Body of pancreas (tissue), 4 donors: ENCODE results near the gene SYT13.

Experiments
- CTCF ChIP-seq, 7 experiments: fragments of 450-650 bp in 4 of 7; fragments of 200-600 bp in 3 of 7; sonication (generic) in 3 of 7; IDR thresholded peaks; one replicate each; pipeline ENCODE4 v1.5.1; 2016 to 2019; ENCODE audit warnings: antibody characterized with exemption in 7 of 7
- POLR2A ChIP-seq, 3 donors: fragments of 450-650 bp; IDR thresholded peaks; one replicate each; pipeline ENCODE4 v1.6.1; 2016; ENCODE audit warnings: antibody characterized with exemption in 3 of 3, mild to moderate bottlenecking in 2 of 3

- TF ChIP-seq CTCF (IDR thresholded peaks at IDR 0.05) (no peak), POLR2A (IDR thresholded peaks at IDR 0.05) (no peak)
Measured at GRCh38 chr11:45334410-45334809, 48.3 kb upstream of the SYT13 start.
